Transverse colon (tissue), 4 donors: Measurements from ENCODE around the gene OTOGL. TPM values are rescaled to one million over a fixed set of nuclear protein-coding genes. Genes with fewer than 3 reads are reported as not detected.

ENCODE experiments used
- DNase-seq: peaks from one replicate; pipeline ENCODE4 v3.0.0-alpha.2; 2019
- H3K27ac ChIP-seq, 4 donors: fragments of 200-600 bp; sonication (generic); 2 replicates each; pipeline ENCODE4 v1.5.1; 2016 to 2018; ENCODE audit warnings: inconsistent platforms in 4 of 4
- H3K27me3 ChIP-seq: fragments of 200-600 bp; sonication (generic); 2 replicates; pipeline ENCODE4 v1.5.1; 2017; ENCODE audit warnings: inconsistent platforms
- H3K36me3 ChIP-seq, 4 donors: fragments of 200-600 bp; sonication (generic); 2 replicates each; pipeline ENCODE4 v1.5.1; 2017 to 2019; ENCODE audit warnings: inconsistent platforms in 4 of 4
- H3K4me1 ChIP-seq, 4 donors: fragments of 200-600 bp; sonication (generic); 2 replicates each; pipeline ENCODE4 v1.5.1; 2017 to 2020; ENCODE audit warnings: inconsistent platforms in 4 of 4
- H3K4me3 ChIP-seq, 4 donors: fragments of 200-600 bp; sonication (generic); 1 replicate in 1 of 4; 2 replicates in 3 of 4; pipeline versions ENCODE4 v1.5.1 to v1.6.1; 2017 to 2019; ENCODE audit warnings: inconsistent platforms in 4 of 4
- H3K9me3 ChIP-seq, 2 donors: fragments of 200-600 bp; sonication (generic); 2 replicates each; pipeline ENCODE4 v1.5.1; 2017 to 2019; ENCODE audit warnings: inconsistent platforms in 2 of 2
- EP300 ChIP-seq: sonication (generic); formaldehyde crosslinking; IDR thresholded peaks from one replicate; pipeline ENCODE4 v1.6.1; 2017; ENCODE audit warnings: antibody characterized with exemption, low read depth
- POLR2A ChIP-seq: fragments of 450-650 bp; IDR thresholded peaks from one replicate; pipeline ENCODE4 v1.6.1; 2016; ENCODE audit warnings: antibody characterized with exemption, mild to moderate bottlenecking, moderate library complexity
- POLR2AphosphoS5 ChIP-seq, 3 donors: sonication (generic); formaldehyde crosslinking; IDR thresholded peaks; one replicate each; pipeline ENCODE4 v1.6.1; 2016; ENCODE audit warnings: antibody characterized with exemption in 3 of 3
- WGBS, 2 donors: methylation state at CpG; one replicate each; pipeline ENCODE4 v1.1.5; 2018; ENCODE audit warnings: low coverage in 1 of 2; 5-methylcytosine and 5-hydroxymethylcytosine counted together
- in situ Hi-C, 4 donors: fragments of 200-750 bp; cut with MboI; loops; one replicate each; pipeline versions ENCODE4 v1.15.0 to v1.15.1; 2017; ENCODE audit warnings: low sequenced_read_pairs in 3 of 4, low pct_ligation_motif_present in 1 of 4, low pct_unique_long_range_greater_than_20kb in 1 of 4
- intact Hi-C: fragments of 100-400 bp; cut with DNase I; formaldehyde crosslinking; loops from one replicate; pipeline ENCODE4 v1.15.1; 2023; ENCODE audit warnings: low total_unique reads
- total RNA-seq, 4 donors: library from RNA; depleted of rRNA; stranded (reverse); fragments of >200 nt; gene quantifications; one replicate each; pipeline ENCODE4 v1.1.0, GENCODE V29; 2016
- TF ChIP-seq, protein P1 (sequence below), 5 experiments: fragments of 200-600 bp in 3 of 5; fragments of 450-650 bp in 2 of 5; sonication (generic) in 3 of 5; IDR thresholded peaks; 1 replicate in 2 of 5; 2 replicates in 3 of 5; pipeline ENCODE4 v1.5.1; 2016 to 2017; ENCODE audit warnings: antibody characterized with exemption in 5 of 5, inconsistent platforms in 3 of 5, mild to moderate bottlenecking in 2 of 5, moderate library complexity in 1 of 5

The OTOGL gene
- total RNA-seq, 4 donors from 2014 or later = 0.32 to 0.60 (median 0.41) TPM; not detected in 1

DNA sequence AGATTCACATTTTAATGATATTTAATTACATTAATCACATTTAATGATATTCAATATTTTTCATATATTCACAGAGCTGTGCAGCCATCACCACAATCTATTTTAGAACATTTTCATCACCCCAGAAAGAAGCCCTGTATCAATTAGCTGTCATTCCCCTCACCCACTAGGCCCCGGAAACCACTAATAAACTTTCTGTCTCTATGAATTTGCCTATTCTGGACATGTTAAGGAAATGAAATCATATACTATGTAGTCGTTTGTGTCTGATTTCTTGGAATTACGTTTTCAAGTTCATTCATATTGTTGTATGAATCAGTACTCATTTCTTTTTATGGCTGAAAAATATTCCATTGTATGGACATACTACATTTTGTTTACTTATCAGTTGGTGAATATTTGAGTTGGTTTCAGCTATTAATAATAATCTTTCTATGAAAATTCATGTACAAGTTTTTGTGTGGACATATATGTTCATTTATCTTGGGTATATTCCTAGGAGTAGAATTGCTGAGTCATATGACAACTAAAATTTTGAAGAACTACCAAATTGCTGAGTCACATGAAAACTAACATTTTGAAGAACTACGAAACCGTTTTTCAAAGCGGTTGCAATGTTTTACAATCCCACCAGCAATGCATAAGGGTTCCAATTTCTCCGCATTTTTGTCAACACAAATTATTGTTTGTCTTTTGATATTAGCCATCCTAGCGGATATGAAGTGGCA is 11.7 kb upstream of the OTOGL start:
- intact Hi-C loops (no loop called here), in situ Hi-C loops (no loop called here)
- Histone ChIP-seq H3K27ac (no peak overlapping the region), H3K9me3 (no peaks in the 10 kb centered on the region), H3K36me3 (no peaks in the 10 kb centered on the region), H3K4me3 (no peak overlapping the region), H3K4me1 (no peaks in the 10 kb centered on the region), H3K27me3 (no peaks in the 10 kb centered on the region)
- no peak for DNase-seq
- TF ChIP-seq EP300 (no peak), POLR2A (no peak), POLR2AphosphoS5 (IDR thresholded peaks at IDR 0.05) (no peak)
- TF ChIP-seq, protein P1, sequence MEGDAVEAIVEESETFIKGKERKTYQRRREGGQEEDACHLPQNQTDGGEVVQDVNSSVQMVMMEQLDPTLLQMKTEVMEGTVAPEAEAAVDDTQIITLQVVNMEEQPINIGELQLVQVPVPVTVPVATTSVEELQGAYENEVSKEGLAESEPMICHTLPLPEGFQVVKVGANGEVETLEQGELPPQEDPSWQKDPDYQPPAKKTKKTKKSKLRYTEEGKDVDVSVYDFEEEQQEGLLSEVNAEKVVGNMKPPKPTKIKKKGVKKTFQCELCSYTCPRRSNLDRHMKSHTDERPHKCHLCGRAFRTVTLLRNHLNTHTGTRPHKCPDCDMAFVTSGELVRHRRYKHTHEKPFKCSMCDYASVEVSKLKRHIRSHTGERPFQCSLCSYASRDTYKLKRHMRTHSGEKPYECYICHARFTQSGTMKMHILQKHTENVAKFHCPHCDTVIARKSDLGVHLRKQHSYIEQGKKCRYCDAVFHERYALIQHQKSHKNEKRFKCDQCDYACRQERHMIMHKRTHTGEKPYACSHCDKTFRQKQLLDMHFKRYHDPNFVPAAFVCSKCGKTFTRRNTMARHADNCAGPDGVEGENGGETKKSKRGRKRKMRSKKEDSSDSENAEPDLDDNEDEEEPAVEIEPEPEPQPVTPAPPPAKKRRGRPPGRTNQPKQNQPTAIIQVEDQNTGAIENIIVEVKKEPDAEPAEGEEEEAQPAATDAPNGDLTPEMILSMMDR (IDR thresholded peaks at IDR 0.05) = no peak
- 75 to 77% methylated on average over 8 of the region's 8 CpGs for WGBS, 2 donors

DNA sequence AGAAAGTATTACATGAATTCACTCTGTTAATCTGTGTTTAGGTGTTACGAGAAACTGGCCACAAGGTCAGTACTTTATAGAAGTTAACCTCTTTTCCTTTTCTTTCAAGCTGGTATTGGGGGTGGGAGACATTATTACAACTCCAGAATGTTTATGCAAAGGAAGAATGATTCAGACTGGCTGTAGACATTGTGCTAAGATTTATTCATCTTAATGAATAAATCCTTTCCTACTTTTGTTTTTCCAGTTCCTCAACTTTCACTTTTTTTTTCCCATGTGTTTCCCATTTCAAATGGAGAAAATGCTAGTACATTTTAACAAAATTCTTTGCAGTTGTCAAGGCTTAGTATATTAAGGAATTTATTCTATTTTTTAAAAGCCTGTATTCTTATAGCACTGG is 1.3 kb downstream of the OTOGL start:
- no peaks in the 10 kb centered on the region for H3K36me3 ChIP-seq
- no peaks in the 10 kb centered on the region for H3K27me3 ChIP-seq
- peaks cover 0 to 5% (median 0%) of the 10 kb centered on the region in 4 donors for H3K4me1 ChIP-seq
- no peak overlapping the region for H3K4me3 ChIP-seq
- WGBS, 2 donors = 75 to 83% methylated on average over 1 of the region's 1 CpG
- DNase-seq = no peak
- in situ Hi-C loops (no loop called here), intact Hi-C loops (no loop called here)
- H3K9me3 ChIP-seq = no peaks in the 10 kb centered on the region
- no peak overlapping the region for H3K27ac ChIP-seq
- no peak for TF ChIP-seq EP300
- TF ChIP-seq POLR2AphosphoS5 (IDR thresholded peaks at IDR 0.05) = no peak
- no peak for TF ChIP-seq POLR2A

DNA sequence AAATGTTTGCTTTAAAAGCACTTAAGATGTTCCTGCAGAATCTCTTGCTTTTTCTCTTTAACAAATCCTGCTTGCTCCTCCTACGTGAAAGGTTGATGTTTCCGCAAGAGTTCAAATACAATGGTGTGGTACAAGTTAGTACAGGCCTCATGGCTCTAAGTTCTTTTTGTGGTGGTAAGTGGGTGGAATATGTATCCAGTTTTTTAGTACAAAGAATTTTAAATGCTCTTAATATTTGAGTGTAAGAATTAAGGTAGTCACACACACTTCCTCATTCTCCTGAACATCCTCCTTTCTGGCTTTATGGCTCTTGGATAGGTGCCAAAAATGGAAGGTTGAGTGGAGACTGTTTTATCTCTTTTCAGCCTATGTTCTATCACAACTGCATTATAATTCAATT is 1.8 kb downstream of the OTOGL start:
- peaks cover 0 to 5% (median 0%) of the 10 kb centered on the region in 4 donors for H3K4me1 ChIP-seq
- intact Hi-C loops (no loop called here), in situ Hi-C loops (no loop called here)
- H3K36me3 ChIP-seq = no peaks in the 10 kb centered on the region
- no peak overlapping the region for H3K27ac ChIP-seq
- H3K4me3 ChIP-seq = no peak overlapping the region
- 68 to 80% methylated on average over 2 of the region's 2 CpGs for WGBS, 2 donors
- no peak for DNase-seq
- H3K9me3 ChIP-seq = no peaks in the 10 kb centered on the region
- no peaks in the 10 kb centered on the region for H3K27me3 ChIP-seq
- no peak for TF ChIP-seq POLR2A
- TF ChIP-seq EP300 = no peak
- TF ChIP-seq, protein P1 (IDR thresholded peaks at IDR 0.05) = no peak
- TF ChIP-seq POLR2AphosphoS5 (IDR thresholded peaks at IDR 0.05) = no peak

DNA sequence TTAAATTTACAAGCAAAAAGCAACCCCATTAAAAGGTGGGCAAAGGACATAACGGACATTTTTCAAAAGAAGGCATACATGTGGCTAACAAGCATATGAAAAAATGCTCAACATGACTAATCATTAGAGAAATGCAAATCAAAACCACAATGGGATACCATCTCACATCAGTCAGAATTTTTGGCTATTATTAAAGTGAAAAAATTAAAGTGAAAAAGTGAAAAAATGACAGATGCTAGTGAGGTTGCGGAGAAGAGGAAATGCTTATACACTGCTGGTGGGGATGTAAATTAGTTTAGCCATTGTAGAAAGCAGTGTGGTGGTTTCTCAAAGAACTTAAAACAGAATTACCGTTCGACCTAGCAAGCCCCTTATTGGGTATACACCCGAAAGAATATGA is 7.9 kb downstream of the OTOGL start:
- in situ Hi-C loops (no loop called here), intact Hi-C loops (no loop called here)
- Histone ChIP-seq H3K27ac (no peak overlapping the region), H3K4me1 (no peaks in the 10 kb centered on the region), H3K27me3 (no peaks in the 10 kb centered on the region), H3K4me3 (no peak overlapping the region), H3K9me3 (no peaks in the 10 kb centered on the region), H3K36me3 (no peaks in the 10 kb centered on the region)
- no peak for DNase-seq
- TF ChIP-seq POLR2A (no peak), EP300 (no peak), POLR2AphosphoS5 (IDR thresholded peaks at IDR 0.05) (no peak)
- TF ChIP-seq, protein P1 (IDR thresholded peaks at IDR 0.05) = no peak
- 85 to 90% methylated on average over 5 of the region's 5 CpGs for WGBS, 2 donors

DNA sequence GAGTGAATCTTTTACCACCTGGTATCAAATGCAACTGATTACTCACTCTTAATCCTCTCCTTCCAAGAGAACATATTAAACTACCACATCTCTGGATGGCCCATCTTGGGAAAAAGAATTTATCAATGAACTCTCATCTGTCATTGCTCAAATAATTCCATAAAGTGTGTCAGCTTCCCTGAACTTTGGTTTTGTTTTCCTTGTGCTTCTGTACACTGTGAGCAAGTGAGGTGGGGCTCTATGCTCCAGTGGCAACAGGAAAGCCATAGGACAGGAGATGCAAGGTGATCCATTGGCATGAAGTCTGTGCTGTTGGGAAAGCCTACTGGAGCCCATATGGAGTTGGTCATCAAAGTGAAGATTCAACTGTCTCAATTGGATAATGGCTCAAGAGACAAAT is 17.4 kb downstream of the OTOGL start:
- no peaks in the 10 kb centered on the region for H3K36me3 ChIP-seq
- no peak overlapping the region for H3K4me3 ChIP-seq
- H3K27ac ChIP-seq = no peak overlapping the region
- TF ChIP-seq POLR2AphosphoS5 (IDR thresholded peaks at IDR 0.05) = no peak
- no peak for TF ChIP-seq POLR2A
- H3K27me3 ChIP-seq = no peaks in the 10 kb centered on the region
- H3K9me3 ChIP-seq = no peaks in the 10 kb centered on the region
- DNase-seq = no peak
- in situ Hi-C loops = no loop called here
- intact Hi-C loops = no loop called here
- H3K4me1 ChIP-seq = no peaks in the 10 kb centered on the region
